Colonic mucosa (tissue), 4 donors: ENCODE measurements around the gene TIMM44. TPM values are rescaled to one million over a fixed set of nuclear protein-coding genes. Genes with fewer than 3 reads are reported as not detected.

Source experiments
- DNase-seq: peaks from one replicate; pipeline ENCODE4 v3.0.0-alpha.2; 2020
- H3K27ac ChIP-seq: fragments of 200-600 bp; one replicate; pipeline ENCODE4 v1.8.0; 2021
- H3K27me3 ChIP-seq: fragments of 200-600 bp; one replicate; pipeline ENCODE4 v1.8.0; 2021
- H3K36me3 ChIP-seq: fragments of 200-600 bp; one replicate; pipeline ENCODE4 v1.8.0; 2021
- H3K4me1 ChIP-seq: fragments of 200-600 bp; one replicate; pipeline ENCODE4 v1.8.0; 2021; ENCODE audit warnings: mild to moderate bottlenecking
- H3K4me3 ChIP-seq: fragments of 200-600 bp; one replicate; pipeline ENCODE4 v1.8.0; 2021
- H3K9ac ChIP-seq, 2 donors: one replicate each; pipeline ENCODE4 v1.7.0; 2013; ENCODE audit warnings: control low read depth in 2 of 2, low read depth in 2 of 2, low read length in 2 of 2
- H3K9me3 ChIP-seq: fragments of 200-600 bp; one replicate; pipeline ENCODE4 v1.8.0; 2021
- intact Hi-C: fragments of 100-400 bp; cut with DNase I; formaldehyde crosslinking; loops from one replicate; pipeline ENCODE4 v1.14.1; 2022
- total RNA-seq, 2 donors: library from RNA; stranded (reverse); fragmentation: NEBNext Ultra II Directional in 1 of 2; extraction: Animal tissue kit (Norgen Biotek cat#: 25700) in 1 of 2; gene quantifications; one replicate each; pipeline ENCODE4 v1.2.1, GENCODE V29; 2021
- TF ChIP-seq, protein P1 (sequence below): fragments of 200-600 bp; IDR thresholded peaks from one replicate; pipeline ENCODE4 v1.8.0; 2022; ENCODE audit warnings: antibody characterized with exemption, mild to moderate bottlenecking
- donor health status: healthy.
- donor health status: DM: no; HTN: no; CAD: no.
- donor health status: DM: no; HTN: no; CAD: no.

TIMM44 gene
- total RNA-seq, 2 donors from 2014 or later: 50.8 to 118 TPM

DNA sequence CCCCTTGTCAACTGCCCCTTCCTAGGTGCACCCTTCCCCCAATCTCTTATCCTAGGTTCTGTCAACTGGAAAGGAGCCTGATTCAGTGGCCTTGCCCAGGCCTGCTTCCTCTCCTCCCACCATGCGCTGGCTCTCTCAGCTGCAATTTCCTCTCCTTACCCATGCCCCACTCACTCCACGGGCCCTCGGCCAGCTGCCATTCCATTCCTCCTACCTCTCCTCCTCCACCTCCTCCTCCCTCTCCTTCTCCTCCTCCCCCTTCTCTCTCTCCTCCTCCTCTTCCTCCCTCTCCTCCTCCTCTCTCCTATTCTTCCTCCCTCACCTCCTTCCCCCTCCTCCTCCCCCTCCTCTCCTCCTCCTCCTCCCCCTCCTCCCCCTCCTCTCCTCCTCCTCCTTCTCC, 9.6 kb upstream of the TIMM44 start:
- Histone ChIP-seq H3K4me3 (no peak overlapping the region), H3K36me3 (no peaks in the 10 kb centered on the region), H3K4me1 (no peaks in the 10 kb centered on the region), H3K9me3 (no peaks in the 10 kb centered on the region), H3K27me3 (no peaks in the 10 kb centered on the region), H3K9ac (no peak overlapping the region), H3K27ac (no peak overlapping the region)
- TF ChIP-seq, protein P1, sequence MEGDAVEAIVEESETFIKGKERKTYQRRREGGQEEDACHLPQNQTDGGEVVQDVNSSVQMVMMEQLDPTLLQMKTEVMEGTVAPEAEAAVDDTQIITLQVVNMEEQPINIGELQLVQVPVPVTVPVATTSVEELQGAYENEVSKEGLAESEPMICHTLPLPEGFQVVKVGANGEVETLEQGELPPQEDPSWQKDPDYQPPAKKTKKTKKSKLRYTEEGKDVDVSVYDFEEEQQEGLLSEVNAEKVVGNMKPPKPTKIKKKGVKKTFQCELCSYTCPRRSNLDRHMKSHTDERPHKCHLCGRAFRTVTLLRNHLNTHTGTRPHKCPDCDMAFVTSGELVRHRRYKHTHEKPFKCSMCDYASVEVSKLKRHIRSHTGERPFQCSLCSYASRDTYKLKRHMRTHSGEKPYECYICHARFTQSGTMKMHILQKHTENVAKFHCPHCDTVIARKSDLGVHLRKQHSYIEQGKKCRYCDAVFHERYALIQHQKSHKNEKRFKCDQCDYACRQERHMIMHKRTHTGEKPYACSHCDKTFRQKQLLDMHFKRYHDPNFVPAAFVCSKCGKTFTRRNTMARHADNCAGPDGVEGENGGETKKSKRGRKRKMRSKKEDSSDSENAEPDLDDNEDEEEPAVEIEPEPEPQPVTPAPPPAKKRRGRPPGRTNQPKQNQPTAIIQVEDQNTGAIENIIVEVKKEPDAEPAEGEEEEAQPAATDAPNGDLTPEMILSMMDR: no peak
- DNase-seq: no peak
- intact Hi-C loops: no loop called here

GRCh38 chr19:7947939-7948338, 4.5 kb upstream of the TIMM44 start:
- DNase-seq: no peak
- Histone ChIP-seq H3K36me3 (no peaks in the 10 kb centered on the region), H3K9me3 (no peaks in the 10 kb centered on the region), H3K4me3 (no peak overlapping the region), H3K4me1 (no peaks in the 10 kb centered on the region), H3K27ac (no peak overlapping the region), H3K9ac (no peak overlapping the region), H3K27me3 (no peaks in the 10 kb centered on the region)
- TF ChIP-seq, protein P1: no peak
- intact Hi-C loops: loop anchor here (5.0 kb wide), 1 partner anchor 304 kb away; no protein-coding TSS in a partner anchor

GRCh38 chr19:7944177-7944761, 803 bp upstream of the TIMM44 start:
- intact Hi-C loops: no loop called here
- Histone ChIP-seq H3K27me3 (no peaks in the 10 kb centered on the region), H3K36me3 (no peaks in the 10 kb centered on the region), H3K9ac (peak overlapping the region; percentile 40 to 87), H3K4me3 (peak overlapping the region; percentile 47), H3K27ac (peak overlapping the region; percentile 48), H3K9me3 (no peaks in the 10 kb centered on the region), H3K4me1 (peaks cover 6% of the 10 kb centered on the region)
- TF ChIP-seq, protein P1: peak; percentile 79
- peak; percentile 92 for DNase-seq

DNA sequence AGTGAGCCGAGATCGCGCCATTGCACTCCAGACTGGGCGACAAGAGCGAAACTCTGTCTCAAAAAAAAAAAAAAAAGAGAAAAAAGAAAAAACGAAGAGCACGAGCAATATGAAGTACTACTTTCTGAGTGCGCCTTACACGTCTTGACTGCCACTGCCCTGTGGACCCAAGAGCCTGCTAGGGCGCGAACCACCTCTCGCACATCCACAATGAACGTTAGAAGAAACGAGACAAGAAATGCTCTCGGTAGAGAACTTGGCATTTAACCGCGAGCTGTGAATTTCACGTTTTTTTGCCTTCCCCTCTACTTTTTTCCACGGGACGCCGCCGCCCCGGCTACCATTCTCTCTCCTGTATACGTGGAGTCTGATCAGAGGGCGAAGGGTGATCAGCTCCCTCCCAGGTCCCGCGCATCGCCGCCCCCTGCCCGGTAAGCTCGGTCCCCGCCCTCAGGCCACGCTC, 454 bp downstream of the TIMM44 start:
- TF ChIP-seq, protein P1: no peak
- Histone ChIP-seq H3K9ac (peak overlapping the region; percentile 95 to 96), H3K4me3 (peak overlapping the region; percentile 68), H3K36me3 (no peaks in the 10 kb centered on the region), H3K9me3 (no peaks in the 10 kb centered on the region), H3K4me1 (peaks cover 6% of the 10 kb centered on the region), H3K27ac (peak overlapping the region; percentile 79), H3K27me3 (no peaks in the 10 kb centered on the region)
- intact Hi-C loops: no loop called here
- no peak for DNase-seq

GRCh38 chr19:7941895-7942596, 1.4 kb downstream of the TIMM44 start:
- no peaks in the 10 kb centered on the region for H3K36me3 ChIP-seq
- intact Hi-C loops: no loop called here
- no peak overlapping the region for H3K9ac ChIP-seq
- TF ChIP-seq, protein P1: no peak
- no peaks in the 10 kb centered on the region for H3K9me3 ChIP-seq
- no peak overlapping the region for H3K27ac ChIP-seq
- no peaks in the 10 kb centered on the region for H3K27me3 ChIP-seq
- peak overlapping the region; percentile 68 for H3K4me3 ChIP-seq
- DNase-seq: no peak
- H3K4me1 ChIP-seq: peaks cover 6% of the 10 kb centered on the region
